Endometrial microvascular endothelial cells (primary cell): ENCODE measurements around the gene FBF1. TPM values are rescaled to one million over a fixed set of nuclear protein-coding genes. Genes with fewer than 3 reads are reported as not detected.

ENCODE experiments used
- in situ Hi-C: cut with HindIII; loops from 2 replicates; pipeline ENCODE4 v1.10.0; 2017; ENCODE audit warnings: low sequenced_read_pairs, low pct_unique_long_range_greater_than_20kb; ENCODE audit errors: inconsistent ontology term
- total RNA-seq: library from RNA; depleted of rRNA; stranded (reverse); fragments of >200 nt; gene quantifications from one replicate; pipeline ENCODE4 v1.2.3, GENCODE V29; 2015; ENCODE audit errors: inconsistent ontology term

The FBF1 gene
- total RNA-seq, 1 donor from 2014 or later: 6.8 TPM

- in situ Hi-C loops: no loop called here
Observed at GRCh38 chr17:75959839-75960511, 19.1 kb upstream of the FBF1 start.

DNA sequence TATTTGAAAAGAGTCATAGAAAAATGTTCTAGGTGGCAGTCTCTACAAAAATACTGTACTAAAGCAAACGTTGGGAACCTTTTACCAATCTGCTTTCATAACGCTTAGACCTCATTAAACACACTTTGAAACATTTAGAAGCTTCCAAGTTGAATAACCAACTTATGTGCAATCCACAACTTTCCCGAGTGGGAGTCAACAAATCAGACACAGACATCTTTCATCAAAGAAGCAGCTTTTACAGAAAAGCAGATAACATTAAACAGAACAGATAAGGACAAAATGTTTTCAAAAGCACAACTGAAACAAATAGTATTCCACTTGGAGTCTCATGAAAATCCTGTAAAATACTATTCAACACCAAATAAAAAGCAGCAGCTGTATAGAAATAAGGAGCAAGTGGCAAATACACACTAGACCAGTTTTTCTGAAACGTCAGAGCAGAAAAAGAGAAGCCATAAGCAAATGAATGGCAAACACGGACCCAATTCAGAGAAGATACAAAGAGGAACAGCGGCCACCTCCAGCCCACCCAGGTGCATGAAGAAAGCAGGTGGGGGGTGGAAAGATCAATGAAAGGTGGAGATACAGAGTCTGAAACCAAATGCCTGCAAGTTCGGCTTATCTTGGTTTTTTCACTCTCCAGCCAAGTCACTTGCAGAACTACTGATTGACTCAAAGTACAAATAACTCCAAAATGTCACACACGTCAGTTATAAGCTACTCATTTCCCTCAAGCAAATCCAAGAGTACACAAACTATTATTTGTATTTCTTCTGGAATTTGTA is 18.4 kb upstream of the FBF1 start:
- in situ Hi-C loops: no loop called here

GRCh38 chr17:75950855-75951554 is 10.2 kb upstream of the FBF1 start:
- in situ Hi-C loops: no loop called here

DNA sequence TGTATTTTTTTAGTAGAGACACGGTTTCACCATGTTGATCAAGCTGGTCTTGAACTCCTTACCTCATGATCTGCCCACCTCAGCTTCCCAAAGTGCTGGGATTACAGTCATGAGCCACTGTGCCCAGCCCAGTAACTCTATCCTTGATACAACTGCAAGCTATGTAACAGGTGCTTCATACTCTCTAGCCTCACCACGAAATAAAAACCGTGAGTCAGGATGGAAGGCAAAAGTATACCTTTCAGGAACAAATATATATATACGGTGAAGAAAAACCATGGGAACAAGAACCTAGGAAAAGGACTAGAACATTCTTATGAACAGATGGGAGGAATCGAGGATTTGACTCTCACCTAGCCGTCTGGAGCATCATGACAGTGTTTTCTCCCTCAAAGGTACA is 9.6 kb upstream of the FBF1 start:
- in situ Hi-C loops: no loop called here

DNA sequence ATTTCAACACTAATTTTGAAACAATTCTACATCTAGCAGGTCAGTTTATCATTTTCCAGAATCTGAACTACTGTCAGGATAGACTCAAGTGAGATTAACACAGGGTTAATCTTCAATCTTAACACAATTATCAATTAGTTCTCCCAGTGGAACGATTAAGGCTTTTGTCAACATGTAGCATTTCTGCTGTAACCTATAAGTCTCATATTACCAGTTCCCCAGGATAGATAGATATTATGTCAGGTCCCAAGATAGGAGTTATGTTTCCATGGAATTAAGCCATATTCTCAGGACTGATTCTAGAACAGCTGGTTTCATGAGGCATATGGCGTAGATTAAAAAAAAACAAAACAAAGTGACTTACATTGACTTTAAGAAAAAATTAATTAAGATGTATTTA is 4.4 kb upstream of the FBF1 start:
- in situ Hi-C loops: no loop called here

- in situ Hi-C loops: no loop called here
Observed at GRCh38 chr17:75943491-75943890, 2.6 kb upstream of the FBF1 start.

- in situ Hi-C loops: no loop called here
Observed at GRCh38 chr17:75942473-75942872, 1.6 kb upstream of the FBF1 start.

DNA sequence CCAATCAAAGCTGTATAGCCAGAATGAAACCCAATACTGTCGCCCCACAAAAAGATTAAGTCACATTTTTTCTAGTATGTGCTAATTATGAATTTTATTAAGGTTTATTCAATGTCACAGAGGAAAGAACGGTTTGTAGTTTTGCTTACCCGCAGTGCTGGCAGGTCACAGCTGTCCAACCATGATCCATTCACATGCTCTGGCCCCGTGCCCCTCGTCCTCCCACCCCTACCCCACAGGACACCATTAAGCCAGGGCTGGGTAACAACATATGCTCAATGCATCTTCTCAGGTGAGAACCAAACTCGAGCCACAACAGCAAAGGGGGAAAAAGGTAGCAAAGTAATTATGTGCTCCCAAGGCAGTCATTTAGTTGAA is 589 bp upstream of the FBF1 start:
- in situ Hi-C loops: no loop called here

DNA sequence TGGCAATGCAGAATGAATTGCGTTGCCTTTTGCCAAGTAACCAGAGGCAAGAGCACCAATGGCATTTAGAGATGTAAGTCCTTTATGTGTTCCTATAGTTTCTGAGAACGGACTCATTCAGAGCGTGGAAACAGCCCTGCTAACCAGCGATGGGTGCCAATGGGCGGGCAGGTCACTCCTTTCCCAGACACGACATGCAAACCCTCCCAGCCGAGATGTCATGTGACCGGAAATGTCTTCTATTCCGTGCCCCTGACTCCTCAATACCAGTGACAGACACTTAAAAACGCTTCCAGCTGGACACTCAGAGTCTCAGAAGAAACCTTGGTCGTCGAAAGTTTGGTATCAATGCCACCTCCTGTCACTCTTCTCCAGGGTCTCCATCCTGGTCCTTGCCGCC is 3.2 kb downstream of the FBF1 start:
- in situ Hi-C loops: no loop called here

GRCh38 chr17:75933808-75934207 is 7.0 kb downstream of the FBF1 start:
- in situ Hi-C loops: no loop called here

- in situ Hi-C loops: no loop called here
Observed at GRCh38 chr17:75932852-75933251, 8.0 kb downstream of the FBF1 start.

DNA sequence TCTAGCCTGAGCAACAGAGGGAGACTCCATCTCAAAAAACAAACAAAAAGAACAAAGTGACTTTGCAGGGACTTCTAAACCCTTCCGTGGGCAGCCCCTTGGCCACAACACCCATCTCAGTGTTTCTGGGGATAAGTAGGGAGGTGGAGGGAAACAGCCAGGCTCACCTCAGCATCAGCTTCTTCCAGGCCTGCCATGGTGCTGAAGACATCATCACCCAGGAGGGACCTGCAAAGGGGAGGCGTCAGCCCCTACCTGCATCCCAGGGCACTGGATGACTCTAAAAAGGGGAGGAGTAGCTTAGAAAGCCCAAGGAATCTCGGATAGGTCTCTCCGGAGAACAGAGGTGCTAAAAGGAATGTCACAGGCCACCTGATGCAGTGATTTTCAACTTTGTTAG is 9.8 kb downstream of the FBF1 start:
- in situ Hi-C loops: no loop called here

DNA sequence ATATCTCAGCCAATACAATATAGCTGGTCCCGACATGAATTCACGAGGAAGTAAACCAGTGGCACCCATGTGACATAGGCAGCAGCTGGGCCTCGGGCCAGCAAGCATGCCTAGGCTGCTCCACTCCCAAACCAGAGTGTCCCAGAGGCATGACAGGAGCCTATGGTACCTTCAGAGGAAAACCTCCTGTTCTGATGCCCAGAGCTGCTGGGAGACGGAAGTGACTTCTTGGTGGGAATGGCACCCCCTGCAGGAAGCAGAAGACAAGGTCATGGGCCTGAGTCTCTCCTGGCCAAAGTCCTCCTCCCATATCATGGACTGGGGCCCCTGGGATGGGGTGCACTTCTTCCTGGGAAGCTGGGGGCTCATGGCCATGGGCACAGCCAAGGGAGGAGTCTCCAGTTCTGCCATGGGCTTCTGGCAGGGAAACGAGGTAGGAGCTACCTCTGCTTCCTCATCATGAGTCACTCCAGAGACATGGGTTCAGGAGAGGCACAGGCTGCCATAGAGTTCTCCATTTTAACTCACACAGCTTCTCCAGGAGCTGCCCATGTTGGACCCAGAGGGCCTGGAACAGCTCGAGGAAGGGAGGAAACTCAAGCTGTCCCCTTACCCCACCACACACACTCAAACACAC is 13.4 kb downstream of the FBF1 start:
- in situ Hi-C loops: no loop called here

DNA sequence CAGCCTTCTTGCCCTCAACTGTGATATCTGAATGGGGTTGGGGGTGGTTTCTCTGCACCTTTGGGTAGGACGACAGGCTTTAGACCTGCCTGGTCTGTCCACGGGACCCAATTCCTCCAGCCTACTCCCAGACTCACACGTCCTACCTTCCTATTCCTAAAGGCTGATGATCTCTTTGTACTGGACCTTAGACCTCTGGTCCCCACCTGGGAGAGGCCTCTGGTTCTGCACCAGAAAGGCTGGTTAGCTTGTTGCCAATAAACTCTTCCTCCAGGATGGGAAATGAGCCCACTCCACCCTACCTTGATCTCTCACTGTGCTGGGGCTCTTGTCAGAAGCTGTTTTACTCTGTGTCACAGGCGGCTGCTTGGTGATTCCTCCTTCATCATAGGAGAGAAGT is 14.4 kb downstream of the FBF1 start:
- in situ Hi-C loops: no loop called here

GRCh38 chr17:75925912-75926311 is 14.9 kb downstream of the FBF1 start:
- in situ Hi-C loops: no loop called here

- in situ Hi-C loops: no loop called here
Observed at GRCh38 chr17:75925103-75925502, 15.7 kb downstream of the FBF1 start.

GRCh38 chr17:75922963-75923874 is 17.6 kb downstream of the FBF1 start:
- in situ Hi-C loops: no loop called here

- in situ Hi-C loops: no loop called here
Observed at GRCh38 chr17:75922173-75922961, 18.5 kb downstream of the FBF1 start.
